Right cardiac atrium (tissue), 5 donors: ENCODE results near the gene UBE2E1. TPM values are rescaled to one million over a fixed set of nuclear protein-coding genes. Genes with fewer than 3 reads are reported as not detected.
"Not testable (repeated sequence)": the region's sequence is repeated elsewhere in the genome, so short reads cannot be mapped to it uniquely, and the experiment has no call there.

Experiments
- ATAC-seq, 2 donors: fragments of 200-7000 bp; cut with Tn5 transposase; one replicate each; pipeline versions ENCODE4 v1.8.0 to v1.9.1; 2020; ENCODE audit warnings: moderate library complexity in 2 of 2, mild to moderate bottlenecking in 1 of 2
- DNase-seq, 3 donors: peaks; one replicate each; pipeline ENCODE4 v3.0.0-alpha.2; 2020
- H3K27ac ChIP-seq: one replicate; pipeline ENCODE4 v1.5.1; 2013; ENCODE audit warnings: mild to moderate bottlenecking, low read length, control low read depth, moderate library complexity
- H3K27me3 ChIP-seq: one replicate; pipeline ENCODE4 v1.6.1; 2013; ENCODE audit not compliant: control insufficient read depth, insufficient read depth
- H3K4me1 ChIP-seq: one replicate; pipeline ENCODE4 v1.6.1; 2013; ENCODE audit warnings: low read length; ENCODE audit not compliant: control insufficient read depth, insufficient read depth
- H3K4me3 ChIP-seq: one replicate; pipeline ENCODE4 v1.5.1; 2013; ENCODE audit warnings: low read length, control low read depth
- H3K9me3 ChIP-seq: one replicate; pipeline ENCODE4 v1.6.1; 2013; ENCODE audit warnings: low read length; ENCODE audit not compliant: control insufficient read depth
- WGBS: extraction: QIAGEN DNeasy Blood & Tissue Kit; methylation state at CpG from one replicate; pipeline ENCODE4 v1.1.7; 2013; 5-methylcytosine and 5-hydroxymethylcytosine counted together
- intact Hi-C, 4 donors: fragments of 100-400 bp; cut with DNase I; formaldehyde crosslinking; loops; one replicate each; pipeline versions ENCODE4 v1.11.0 to v1.14.0; 2022 to 2023
- polyA plus RNA-seq: library from polyadenylated mRNA; stranded (reverse); fragments of 200-250 nt; gene quantifications from one replicate; pipeline ENCODE4 v1.2.3, GENCODE V29; 2013
- total RNA-seq, 4 donors: library from RNA; stranded (reverse); fragmentation: NEBNext Ultra II Directional; extraction: Animal tissue kit (Norgen Biotek cat#: 25700); gene quantifications; one replicate each; pipeline ENCODE4 v1.2.1, GENCODE V29; 2021
- donor health status: healthy with polysubstance abuse.
- donor health status: DM: no; HTN: yes; CAD: no.
- donor health status: DM: no; HTN: no; CAD: no.
- donor health status: DM: no; HTN: yes; CAD: no; lungs with severe emphysema.
- donor health status: DM: yes; HTN: yes; CAD: no.

UBE2E1 gene
- total and polyA plus RNA-seq, 5 donors, result 47.9 to 64.4 (median 51.8) TPM

DNA sequence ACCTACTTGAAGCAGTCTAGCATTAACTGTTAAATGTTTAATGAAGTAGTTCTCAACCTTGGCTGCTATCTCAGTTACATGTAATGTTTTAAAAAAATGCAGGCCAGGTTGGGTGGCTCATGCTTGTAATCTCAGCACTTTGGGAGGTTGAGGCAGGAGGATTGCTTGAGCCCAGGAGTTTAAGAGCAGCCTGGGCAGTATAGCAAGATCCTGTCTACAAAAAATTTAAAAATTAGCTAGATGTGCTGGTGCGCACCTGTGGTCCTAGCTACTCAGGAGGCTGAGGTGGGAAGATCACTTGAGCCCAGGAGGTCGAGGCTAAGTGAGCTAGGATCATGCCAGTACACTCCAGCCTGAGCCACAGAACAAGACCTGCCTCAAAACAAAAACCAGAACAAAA is 29.3 kb downstream of the UBE2E1 start:
- Histone ChIP-seq H3K4me3 (no peak overlapping the region), H3K4me1 (peaks cover 2% of the 10 kb centered on the region), H3K27me3 (no peaks in the 10 kb centered on the region), H3K9me3 (no peaks in the 10 kb centered on the region), H3K27ac (no peak overlapping the region)
- DNase-seq, result no peak
- 97% methylated on average over 2 of the region's 2 CpGs for WGBS
- intact Hi-C loops, result no loop called here
- ATAC-seq, result no peak

- Histone ChIP-seq H3K4me1 (peaks cover 2% of the 10 kb centered on the region), H3K27me3 (no peaks in the 10 kb centered on the region), H3K27ac (no peak overlapping the region), H3K4me3 (no peak overlapping the region), H3K9me3 (no peaks in the 10 kb centered on the region)
- no peak for DNase-seq
- ATAC-seq, result no peak
- intact Hi-C loops, result no loop called here
- WGBS, result 63% methylated on average over 2 of the region's 2 CpGs
Observed at GRCh38 chr3:23835802-23836201, 30.0 kb downstream of the UBE2E1 start.

DNA sequence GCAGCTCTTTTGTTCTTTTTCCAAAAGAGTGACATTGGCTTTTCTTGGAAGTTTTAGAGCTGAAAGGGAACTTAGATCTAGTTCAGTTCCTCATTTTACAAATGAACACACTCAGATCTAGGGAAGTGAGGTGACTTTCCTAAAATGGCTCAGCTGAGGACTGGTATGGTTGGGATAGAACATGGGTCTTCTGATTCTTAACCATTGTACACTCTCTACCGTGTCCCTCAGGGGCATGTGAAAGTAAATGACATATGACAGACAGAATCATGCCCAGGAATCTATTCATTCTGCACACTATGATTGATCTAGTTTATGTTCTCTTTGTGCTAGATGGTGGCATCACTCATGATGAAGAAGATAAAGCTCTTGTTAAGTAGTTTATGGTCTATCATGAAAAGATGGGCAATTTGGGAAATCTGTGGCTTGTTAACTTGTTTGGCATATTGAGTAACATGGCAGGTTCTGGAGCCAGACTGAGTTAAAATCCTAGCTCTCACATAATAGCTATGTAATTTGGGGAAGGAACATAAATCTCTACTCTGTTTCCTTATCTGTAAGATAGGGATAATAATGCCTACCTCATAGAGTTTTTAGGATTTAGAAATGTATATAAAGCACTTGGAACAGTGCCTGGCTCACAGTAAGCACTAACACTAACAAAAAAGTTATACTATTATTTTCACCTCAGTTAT is 30.9 kb downstream of the UBE2E1 start:
- ATAC-seq (peak in 1 of 2 donors; percentile 43), DNase-seq (no peak)
- WGBS, result 45% methylated on average over 1 of the region's 1 CpG
- H3K4me1 ChIP-seq, result peaks cover 2% of the 10 kb centered on the region
- no peak overlapping the region for H3K27ac ChIP-seq
- no peaks in the 10 kb centered on the region for H3K27me3 ChIP-seq
- intact Hi-C loops, result no loop called here
- H3K9me3 ChIP-seq, result no peaks in the 10 kb centered on the region
- no peak overlapping the region for H3K4me3 ChIP-seq

DNA sequence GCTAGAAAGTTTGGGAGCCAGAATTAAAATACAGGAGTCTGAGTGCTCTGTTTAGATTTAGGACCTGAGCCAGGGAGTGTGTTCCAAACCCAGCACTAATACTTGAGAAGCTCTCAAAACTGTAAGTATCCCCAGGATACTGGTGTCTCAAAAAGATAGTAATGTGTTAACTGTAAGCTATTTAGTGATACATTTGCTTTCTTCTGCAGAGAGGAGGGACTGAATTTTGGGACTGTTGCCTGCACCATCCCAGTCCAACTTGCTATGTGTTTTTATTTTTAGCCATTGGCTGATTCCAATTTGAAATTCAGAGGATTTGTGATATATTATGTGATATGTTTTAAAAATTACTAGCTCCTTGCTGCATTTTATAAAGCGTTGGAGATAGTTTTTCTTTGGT is 31.5 kb downstream of the UBE2E1 start:
- no peak for DNase-seq
- ATAC-seq, result no peak
- no peak overlapping the region for H3K4me3 ChIP-seq
- H3K27me3 ChIP-seq, result no peaks in the 10 kb centered on the region
- 77% methylated on average over 1 of the region's 1 CpG for WGBS
- intact Hi-C loops, result no loop called here
- H3K4me1 ChIP-seq, result peaks cover 2% of the 10 kb centered on the region
- H3K9me3 ChIP-seq, result no peaks in the 10 kb centered on the region
- H3K27ac ChIP-seq, result no peak overlapping the region

- Histone ChIP-seq H3K9me3 (no peaks in the 10 kb centered on the region), H3K4me1 (peaks cover 2% of the 10 kb centered on the region), H3K27me3 (no peaks in the 10 kb centered on the region), H3K4me3 (no peak overlapping the region), H3K27ac (no peak overlapping the region)
- intact Hi-C loops, result no loop called here
- 80% methylated on average over 1 of the region's 1 CpG for WGBS
- no peak for ATAC-seq
- no peak for DNase-seq
Observed at GRCh38 chr3:23837691-23838090, 31.9 kb downstream of the UBE2E1 start.

DNA sequence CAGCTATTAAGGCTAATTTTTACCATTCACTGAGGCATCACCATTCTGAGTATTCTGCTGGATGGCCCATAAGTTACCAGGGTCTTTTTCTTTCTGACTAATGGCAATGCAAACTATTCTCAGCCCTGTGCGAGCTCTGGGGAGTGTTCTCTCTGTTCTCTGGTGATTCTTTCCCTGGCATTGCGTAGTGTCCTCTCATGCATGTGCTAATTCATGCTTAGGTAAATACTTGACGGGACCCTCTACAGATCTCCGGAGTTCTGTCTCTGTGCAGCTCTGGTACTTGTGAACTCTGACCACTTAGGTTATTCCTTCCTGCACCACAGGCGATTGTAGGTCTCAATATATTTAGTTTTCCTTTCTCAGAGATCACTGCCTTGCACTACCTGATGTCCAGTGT is 34.8 kb downstream of the UBE2E1 start:
- H3K9me3 ChIP-seq, result no peaks in the 10 kb centered on the region
- no peak for DNase-seq
- H3K4me1 ChIP-seq, result peaks cover 2% of the 10 kb centered on the region
- ATAC-seq, result no peak
- H3K27ac ChIP-seq, result no peak overlapping the region
- intact Hi-C loops, result no loop called here
- H3K27me3 ChIP-seq, result no peaks in the 10 kb centered on the region
- no peak overlapping the region for H3K4me3 ChIP-seq
- 89% methylated on average over 5 of the region's 5 CpGs for WGBS

GRCh38 chr3:23843869-23844268 is 38.1 kb downstream of the UBE2E1 start:
- whole genome bisulfite sequencing, result 91% methylated on average over 3 of the region's 3 CpGs
- H3K4me1 ChIP-seq, result no peaks in the 10 kb centered on the region
- DNase-seq (no peak), ATAC-seq (no peak)
- no peak overlapping the region for H3K27ac ChIP-seq
- intact Hi-C loops, result no loop called here
- H3K4me3 ChIP-seq, result no peak overlapping the region
- H3K9me3 ChIP-seq, result no peaks in the 10 kb centered on the region
- H3K27me3 ChIP-seq, result no peaks in the 10 kb centered on the region

GRCh38 chr3:23845326-23846216 is 39.8 kb downstream of the UBE2E1 start:
- H3K4me3 ChIP-seq, result no peak overlapping the region
- H3K9me3 ChIP-seq, result no peaks in the 10 kb centered on the region
- H3K27ac ChIP-seq, result no peak overlapping the region
- whole genome bisulfite sequencing, result 88% methylated on average over 5 of the region's 5 CpGs
- H3K4me1 ChIP-seq, result no peaks in the 10 kb centered on the region
- no peak for ATAC-seq
- intact Hi-C loops, result no loop called here
- no peaks in the 10 kb centered on the region for H3K27me3 ChIP-seq
- no peak for DNase-seq

- H3K4me3 ChIP-seq, ATAC-seq, H3K27me3 ChIP-seq, H3K27ac ChIP-seq, DNase-seq, intact Hi-C loops, H3K9me3 ChIP-seq, H3K4me1 ChIP-seq: not testable (repeated sequence)
- WGBS, result 86% methylated on average over 2 of the region's 2 CpGs
Observed at GRCh38 chr3:23849462-23849861, 43.7 kb downstream of the UBE2E1 start.

DNA sequence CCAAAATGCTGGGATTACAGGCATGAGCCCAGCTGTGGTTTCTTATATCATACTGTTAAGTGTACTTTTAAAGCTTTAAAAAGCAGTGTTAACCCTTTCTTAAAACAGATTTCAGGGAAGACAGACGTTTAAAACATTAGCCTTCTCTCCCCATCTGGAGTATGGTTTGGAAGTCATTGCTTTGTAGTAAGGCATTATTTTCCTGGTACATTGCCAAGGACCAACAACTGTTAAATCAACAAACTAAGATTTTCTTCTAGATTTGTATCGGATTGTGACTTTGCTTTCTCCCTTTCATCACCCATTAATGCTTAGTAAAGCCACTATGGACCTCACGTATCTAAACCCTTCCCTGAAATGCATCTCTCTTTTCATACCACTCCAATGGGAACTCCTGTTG is 50.5 kb downstream of the UBE2E1 start:
- WGBS, result 59% methylated on average over 3 of the region's 3 CpGs

GRCh38 chr3:23859012-23859743 is 53.4 kb downstream of the UBE2E1 start:
- Histone ChIP-seq H3K4me3 (no peak overlapping the region), H3K9me3 (no peaks in the 10 kb centered on the region), H3K27ac (no peak overlapping the region), H3K27me3 (no peaks in the 10 kb centered on the region), H3K4me1 (peaks cover 7% of the 10 kb centered on the region)
- DNase-seq, result no peak
- intact Hi-C loops, result no loop called here
- 8% methylated on average over 1 of the region's 1 CpG for WGBS
- peak; percentile 69 to 73 for ATAC-seq

More for the DNA sequence above, 50.5 kb downstream of the UBE2E1 start:
- ATAC-seq, result no peak
- Histone ChIP-seq H3K4me1 (peaks cover 7% of the 10 kb centered on the region), H3K27ac (no peak overlapping the region), H3K4me3 (no peak overlapping the region), H3K9me3 (no peaks in the 10 kb centered on the region), H3K27me3 (no peaks in the 10 kb centered on the region)
- DNase-seq, result no peak
- intact Hi-C loops, result no loop called here
